UCSD-AML1 (cell line): ENCODE data around the gene GPC5.
"Not testable (repeated sequence)": the region's sequence is repeated elsewhere in the genome, so short reads cannot be mapped to it uniquely, and the experiment has no call there.

Experiments
- DNase-seq: peaks from one replicate; lab custom pipeline; 2025; ENCODE audit not compliant: unreplicated experiment; lab: John Stamatoyannopoulos, UW

The GPC5 gene

GRCh38 chr13:91824416-91824815, 426.0 kb downstream of the GPC5 start:
- DNase-seq = no peak

- DNase-seq = no peak
Observed at GRCh38 chr13:91825516-91825915, 427.1 kb downstream of the GPC5 start.

- DNase-seq = no peak
Observed at GRCh38 chr13:91836553-91836952, 438.1 kb downstream of the GPC5 start.

- no peak for DNase-seq
Observed at GRCh38 chr13:91845612-91846011, 447.2 kb downstream of the GPC5 start.

GRCh38 chr13:91863699-91864098, 465.3 kb downstream of the GPC5 start:
- no peak for DNase-seq

- DNase-seq = no peak
Observed at GRCh38 chr13:91868351-91868750, 469.9 kb downstream of the GPC5 start.

- DNase-seq = no peak
Observed at GRCh38 chr13:91878491-91878890, 480.1 kb downstream of the GPC5 start.

GRCh38 chr13:91879360-91879759, 480.9 kb downstream of the GPC5 start:
- DNase-seq = no peak

- DNase-seq = no peak
Observed at GRCh38 chr13:91882918-91883317, 484.5 kb downstream of the GPC5 start.

- DNase-seq = no peak
Observed at GRCh38 chr13:91889641-91890040, 491.2 kb downstream of the GPC5 start.

- DNase-seq = no peak
Observed at GRCh38 chr13:91891141-91891540, 492.7 kb downstream of the GPC5 start.

- no peak for DNase-seq
Observed at GRCh38 chr13:91893040-91893439, 494.6 kb downstream of the GPC5 start.

- DNase-seq = no peak
Observed at GRCh38 chr13:91894316-91894715, 495.9 kb downstream of the GPC5 start.

GRCh38 chr13:91896547-91896946, 498.1 kb downstream of the GPC5 start:
- no peak for DNase-seq

- DNase-seq = not testable (repeated sequence)
Observed at GRCh38 chr13:91898986-91899385, 500.6 kb downstream of the GPC5 start.

- no peak for DNase-seq
Observed at GRCh38 chr13:91902291-91902690, 503.9 kb downstream of the GPC5 start.

GRCh38 chr13:91904005-91904404, 505.6 kb downstream of the GPC5 start:
- DNase-seq = no peak

GRCh38 chr13:91904597-91904996, 506.2 kb downstream of the GPC5 start:
- no peak for DNase-seq

GRCh38 chr13:91907398-91907797, 509.0 kb downstream of the GPC5 start:
- DNase-seq = no peak

GRCh38 chr13:91909617-91910016, 511.2 kb downstream of the GPC5 start:
- no peak for DNase-seq

- DNase-seq = no peak
Observed at GRCh38 chr13:91922969-91923592, 524.7 kb downstream of the GPC5 start.

- DNase-seq = no peak
Observed at GRCh38 chr13:91930687-91931086, 532.3 kb downstream of the GPC5 start.

GRCh38 chr13:91934354-91934753, 535.9 kb downstream of the GPC5 start:
- no peak for DNase-seq
